ENCODE data around the gene URGCP.
A peak's percentile ranks its signal among the peaks of the same experiment; 100 is the strongest.
"Not testable (repeated sequence)": the region's sequence is repeated elsewhere in the genome, so short reads cannot be mapped to it uniquely, and the experiment has no call there.

The URGCP gene

GRCh38 chr7:43915907-43916306 is 9.5 kb upstream of the URGCP start:
- DNase-seq: no peak

DNA sequence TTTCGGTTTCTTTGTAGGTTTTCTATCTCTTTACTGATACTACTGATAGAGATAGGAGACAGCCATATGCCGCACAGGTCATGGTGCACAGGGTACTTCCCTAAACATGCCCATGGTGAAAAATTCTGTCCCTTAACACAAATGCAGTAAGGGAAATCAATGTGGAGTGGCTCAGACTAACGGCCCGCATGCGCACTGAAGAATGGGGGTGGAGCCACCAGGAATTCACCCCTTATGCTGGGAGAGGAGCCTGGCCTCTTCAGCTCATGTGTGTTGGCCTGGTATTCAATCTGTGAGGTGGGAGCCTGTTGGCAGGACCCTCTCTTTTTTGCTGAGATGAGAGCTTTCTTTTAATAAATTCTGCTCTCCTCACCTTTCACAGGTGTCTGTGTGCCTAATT is 8.4 kb upstream of the URGCP start:
- DNase-seq: no peak

- peak; percentile 18 for DNase-seq
These were observed 453 bp downstream of the URGCP start for GRCh38 chr7:43905956-43906330.

GRCh38 chr7:43905209-43905946 is 1.0 kb downstream of the URGCP start:
- DNase-seq: no peak

GRCh38 chr7:43904533-43905208 is 1.7 kb downstream of the URGCP start:
- no peak for DNase-seq

- DNase-seq: no peak
These were observed 3.8 kb downstream of the URGCP start for GRCh38 chr7:43902542-43903054.

DNA sequence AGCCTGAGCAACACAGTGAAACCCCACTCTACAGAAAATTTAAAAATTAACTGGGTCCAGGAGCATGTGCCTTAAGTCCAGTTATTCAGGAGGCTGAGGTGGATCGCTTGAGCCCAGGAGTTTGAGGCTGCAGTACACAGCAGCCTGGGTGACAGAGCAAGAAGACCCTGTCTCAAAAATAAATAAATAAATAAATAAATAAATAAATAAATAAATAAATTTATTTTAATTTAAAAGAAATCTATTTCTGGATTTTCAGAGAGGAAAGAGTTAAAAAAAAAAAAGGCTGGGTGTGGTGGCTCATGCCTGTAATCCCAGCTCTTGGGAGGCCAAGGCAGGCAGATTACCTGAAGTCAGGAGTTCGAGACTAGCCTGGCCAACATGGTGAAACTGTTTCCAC is 7.8 kb downstream of the URGCP start:
- DNase-seq: not testable (repeated sequence)

DNA sequence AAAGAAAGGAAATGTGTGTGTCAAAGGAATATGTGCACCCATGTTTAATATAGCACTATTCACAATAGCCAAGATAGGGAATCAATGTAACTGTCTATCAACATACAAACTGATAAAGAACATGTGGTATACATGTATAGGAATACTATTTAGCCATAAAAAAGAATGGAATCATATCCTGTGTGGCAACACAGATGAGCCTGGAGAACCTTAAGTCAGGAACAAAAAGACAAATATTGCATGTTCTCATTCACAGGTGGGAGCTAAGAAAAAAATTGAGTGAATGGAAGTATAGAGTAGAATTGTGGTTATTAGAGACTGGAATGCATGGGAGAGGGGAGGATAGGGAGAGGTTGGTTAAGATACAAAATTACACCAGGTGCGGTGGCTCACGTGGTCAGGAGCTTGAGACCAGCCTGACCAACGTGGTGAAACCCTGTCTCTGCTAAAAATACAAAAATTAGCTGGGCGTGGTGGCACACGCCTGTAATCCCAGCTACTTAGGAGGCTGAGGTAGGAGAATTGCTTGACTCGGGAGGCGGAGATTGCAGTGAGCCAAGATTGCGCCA is 10.5 kb downstream of the URGCP start:
- no peak for DNase-seq

DNA sequence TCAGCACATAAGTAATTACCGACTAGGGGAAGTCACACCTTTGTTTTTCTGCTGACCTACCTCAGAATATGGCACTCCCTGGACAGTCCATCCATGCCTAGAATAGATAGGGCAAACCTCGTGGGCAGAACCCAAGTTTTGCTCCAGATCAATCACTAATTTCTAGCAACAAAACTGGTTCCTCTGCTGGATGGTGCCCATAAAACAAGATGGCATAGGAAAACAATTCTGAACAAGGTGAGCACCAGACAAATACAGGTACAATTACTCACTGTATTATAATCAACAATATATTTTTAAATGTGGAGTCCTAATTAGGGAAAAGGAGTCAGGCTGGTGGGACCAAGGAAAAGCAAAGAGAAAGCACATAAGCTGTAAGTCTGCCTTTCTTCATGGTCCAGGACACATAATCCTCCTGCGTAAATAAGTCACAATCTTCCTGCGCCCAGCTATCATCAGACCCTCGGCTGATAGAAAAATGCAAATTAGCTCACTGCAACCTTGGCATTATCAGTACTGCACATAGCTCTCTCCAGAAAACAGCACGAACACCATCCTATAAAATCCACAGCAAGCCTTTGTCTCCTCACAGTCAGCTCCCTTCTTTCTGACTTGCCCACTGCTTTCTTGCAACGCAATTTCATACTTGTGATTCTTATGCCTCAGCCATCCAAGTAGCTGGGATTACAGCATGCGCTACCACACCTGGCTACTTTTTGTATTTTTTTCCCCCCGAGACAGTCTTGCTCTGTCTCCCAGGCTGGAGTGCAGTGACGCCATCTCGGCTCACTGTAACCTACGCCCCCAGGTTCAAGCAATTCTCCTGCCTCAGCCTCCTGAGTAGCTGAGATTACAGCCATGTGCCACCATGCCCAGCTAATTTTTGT is 15.1 kb downstream of the URGCP start:
- no peak for DNase-seq

DNA sequence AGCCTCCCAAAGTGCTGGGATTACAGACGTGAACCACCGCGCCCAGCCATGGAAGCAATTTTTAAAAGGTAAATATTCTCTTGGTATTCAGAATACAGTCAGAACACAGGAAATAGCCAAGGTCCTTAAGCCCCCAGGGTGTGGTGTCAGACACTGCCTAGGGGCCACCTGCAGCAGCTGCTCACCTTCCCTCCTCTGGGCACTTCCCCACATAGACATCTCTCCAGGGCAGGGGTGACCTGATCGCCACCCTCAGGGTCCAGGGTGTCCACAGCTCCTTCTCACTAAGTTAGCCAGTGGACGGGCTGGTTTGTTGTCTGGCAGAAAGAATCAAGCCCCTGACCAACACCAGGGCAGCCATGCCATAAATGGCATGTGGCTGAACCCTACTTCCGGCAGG is 15.9 kb downstream of the URGCP start:
- DNase-seq: no peak

DNA sequence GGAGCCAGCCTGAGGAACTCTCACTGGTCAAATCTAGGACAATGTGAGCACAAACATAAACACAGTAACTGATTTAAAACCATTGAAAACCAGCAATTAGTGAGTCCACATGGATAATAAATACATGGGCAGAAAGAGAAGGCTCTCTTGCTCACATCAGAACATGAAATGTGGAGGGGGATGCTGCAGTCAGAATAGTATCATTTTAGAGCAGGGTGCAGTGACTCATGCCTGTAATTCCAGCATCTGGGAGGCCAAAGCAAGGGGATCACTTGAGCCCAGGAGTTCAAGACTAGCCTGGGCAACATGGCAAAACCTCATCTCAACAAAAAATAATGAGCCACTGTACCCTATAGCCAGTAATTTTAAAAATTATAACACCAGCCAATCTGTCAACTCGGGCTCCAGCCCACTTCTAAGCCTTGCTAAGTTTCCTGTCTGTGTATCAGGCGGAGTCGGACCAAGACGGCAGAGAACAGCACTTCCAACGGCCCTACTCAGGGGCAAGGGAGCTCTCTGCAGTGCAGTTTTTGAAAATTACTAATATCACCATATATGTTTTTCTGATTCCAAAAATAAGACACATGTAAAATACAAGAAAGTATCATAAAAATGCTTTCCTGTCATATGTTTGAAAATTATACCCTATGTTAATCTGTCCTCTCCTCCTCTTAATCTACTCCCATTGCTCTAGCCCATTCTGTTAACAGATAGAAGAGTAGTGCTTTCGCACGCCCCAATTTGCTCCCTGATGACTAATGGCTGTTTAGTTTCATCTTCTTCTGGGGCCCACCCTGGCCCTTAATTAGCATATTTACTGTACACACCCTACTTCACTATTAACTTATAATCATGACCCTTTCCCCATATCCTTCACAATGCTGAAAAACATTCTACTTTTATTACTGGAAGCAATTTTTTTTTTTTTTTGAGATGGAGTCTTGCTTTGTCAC is 17.1 kb downstream of the URGCP start:
- DNase-seq: no peak

- DNase-seq: no peak
These were observed 21.8 kb downstream of the URGCP start for GRCh38 chr7:43884617-43885016.

- DNase-seq: no peak
These were observed 22.2 kb downstream of the URGCP start for GRCh38 chr7:43884209-43884608.

DNA sequence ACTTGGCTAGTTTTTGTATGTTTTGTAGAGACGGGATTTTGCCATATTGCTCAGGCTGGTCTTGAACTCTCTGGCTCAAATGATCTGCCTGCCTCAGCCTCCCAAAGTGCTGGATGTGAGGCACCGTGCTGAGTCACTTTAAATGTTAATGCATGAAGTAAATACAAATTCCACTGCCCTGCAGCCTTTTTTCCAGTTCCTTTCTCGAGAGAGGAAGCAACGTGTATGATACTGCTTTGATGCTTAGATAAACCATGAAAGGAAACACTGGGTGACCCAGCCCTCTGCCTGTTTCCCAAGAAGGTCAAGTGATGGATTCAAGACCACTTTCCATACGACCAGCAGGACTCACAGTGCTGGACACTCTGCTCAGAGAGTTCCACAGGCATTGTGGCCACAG is 25.8 kb downstream of the URGCP start:
- no peak for DNase-seq

DNA sequence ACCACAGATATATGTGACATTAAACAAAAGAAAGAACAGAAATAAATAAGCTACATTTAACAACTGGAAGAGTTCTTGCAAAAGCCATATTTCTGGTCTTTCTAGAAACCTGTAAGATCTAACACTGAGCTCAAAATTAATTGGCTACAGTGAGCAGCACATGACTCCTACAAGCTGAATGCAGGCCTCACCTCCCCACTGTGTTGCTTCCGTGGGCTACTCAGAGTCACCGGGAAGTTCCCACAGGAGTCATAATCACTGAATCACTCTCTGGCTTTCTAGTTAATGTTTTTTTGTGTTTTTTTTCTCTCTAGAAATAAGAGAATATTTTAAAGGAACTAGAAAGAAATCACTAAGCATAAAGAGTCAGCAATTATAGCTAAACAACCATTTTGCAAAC is 26.9 kb downstream of the URGCP start:
- DNase-seq: no peak

DNA sequence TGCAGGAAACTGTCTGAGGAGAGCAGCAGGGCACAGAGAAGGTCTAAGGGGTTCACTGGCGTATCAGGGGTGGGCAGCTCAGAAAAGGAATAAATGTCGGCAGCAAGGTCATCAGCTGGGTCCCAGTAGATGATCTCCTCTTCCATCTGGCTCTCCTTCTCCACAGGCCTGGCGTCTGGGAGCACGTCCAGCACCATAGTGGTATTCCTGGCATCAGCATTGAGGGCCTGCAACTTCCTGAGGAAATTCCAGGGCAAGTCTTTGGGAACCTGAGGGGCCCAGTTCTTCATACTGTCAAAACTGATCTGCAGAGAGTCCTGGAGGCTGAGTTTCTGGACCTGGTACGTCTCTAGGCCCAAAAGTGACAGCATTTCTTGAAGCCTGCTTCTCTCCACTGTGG is 27.5 kb downstream of the URGCP start:
- no peak for DNase-seq

DNA sequence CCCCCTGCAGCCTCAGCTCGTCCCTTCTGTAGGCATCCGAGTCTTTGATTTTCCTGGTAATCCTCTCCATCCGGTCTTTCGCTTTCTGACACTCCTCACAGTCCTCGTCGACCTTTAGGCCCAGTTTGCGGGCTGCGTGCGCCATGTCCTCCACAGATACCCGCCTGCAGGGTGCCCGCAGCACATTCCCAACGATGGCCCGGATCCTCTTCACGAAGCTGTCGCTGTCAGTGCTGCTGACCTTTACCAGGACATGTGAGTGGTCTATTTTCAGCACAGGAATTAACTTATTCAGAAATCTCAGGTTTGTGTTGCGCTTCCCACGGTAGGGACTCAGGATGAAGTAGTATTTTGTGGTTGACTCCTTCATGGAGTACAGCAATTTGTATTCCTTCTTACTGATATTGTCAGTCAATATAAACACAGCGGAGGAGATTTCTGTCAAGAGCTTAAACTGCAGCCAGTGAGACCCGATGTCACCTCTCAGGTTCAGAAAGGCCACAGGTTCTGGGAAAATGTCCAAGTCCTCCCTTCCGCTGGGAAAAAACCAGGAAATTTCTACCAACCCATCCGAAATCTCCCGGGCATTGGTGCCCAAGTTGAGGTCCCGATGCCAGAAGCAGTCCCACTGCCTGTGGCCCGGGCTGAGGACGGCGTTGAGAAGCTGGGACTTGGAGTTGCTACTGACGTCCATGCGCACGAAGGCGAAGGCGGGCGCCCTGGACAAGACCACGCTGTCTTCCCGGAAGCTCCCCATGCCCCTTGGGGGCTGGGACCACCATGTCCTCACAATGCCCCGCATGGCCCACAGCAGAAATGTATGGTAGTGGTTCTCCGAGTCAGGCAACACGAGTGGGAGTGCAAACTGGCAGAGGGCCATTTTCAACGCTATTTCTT is 28.2 kb downstream of the URGCP start:
- DNase-seq: no peak

- no peak for DNase-seq
These were observed 29.2 kb downstream of the URGCP start for GRCh38 chr7:43876976-43877745.

- DNase-seq: no peak
These were observed 30.2 kb downstream of the URGCP start for GRCh38 chr7:43876241-43876640.

DNA sequence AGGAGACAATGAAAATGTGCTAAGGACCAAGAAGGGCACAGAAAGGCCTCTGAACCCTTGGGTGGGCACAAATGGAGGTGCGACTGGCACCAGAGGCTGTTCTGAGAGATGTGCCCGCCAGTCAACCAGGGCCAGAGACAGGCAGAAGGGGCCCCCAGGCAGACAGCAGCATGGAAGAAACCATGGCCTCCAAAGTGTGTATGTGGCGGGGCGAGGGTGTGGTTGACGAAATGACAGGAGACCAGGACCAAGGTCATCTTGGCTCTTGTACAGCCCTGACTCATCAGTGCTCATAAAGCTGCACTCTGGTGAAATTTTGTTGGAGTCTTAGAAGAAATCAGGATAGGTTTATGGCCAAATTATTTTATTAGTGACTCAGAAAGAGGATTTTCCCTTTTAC is 33.1 kb downstream of the URGCP start:
- no peak for DNase-seq
